Stimulated activated naive CD8-positive, alpha-beta T cell treated with anti-CD3 and anti-CD28 coated beads, Interleukin-15, Interleukin-2, amounts not matched to agents 100 U/mL and 50 U/mL, for 24 hours (primary cell): ENCODE measurements around the gene SLC66A3.

ENCODE experiments used
- ATAC-seq: fragments of 150-1000 bp; cut with Tn5 transposase; one replicate; pipeline ENCODE4 v1.10.0; 2021
- DNase-seq: peaks from one replicate; pipeline ENCODE4 v3.0.0; 2021

The SLC66A3 gene

DNA sequence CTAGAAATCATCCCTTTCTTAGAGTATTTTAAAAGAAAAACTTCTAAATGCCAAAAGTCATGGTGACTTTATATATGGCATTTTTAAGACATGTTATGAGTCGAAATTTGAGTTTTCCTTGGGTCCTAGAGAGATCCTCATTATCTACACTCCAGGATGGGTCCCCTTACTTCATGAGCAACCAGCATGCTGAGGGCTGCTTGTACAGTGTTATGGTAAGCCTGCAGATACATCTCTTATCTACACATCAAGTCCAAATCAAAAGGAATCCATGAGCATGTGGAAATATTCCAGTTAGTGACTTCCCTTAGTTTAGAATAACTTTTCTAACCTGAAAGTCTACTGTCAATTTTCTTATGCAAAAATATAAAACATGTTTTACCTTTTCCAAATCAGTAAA lies 58.7 kb downstream of the SLC66A3 start:
- no peak for DNase-seq
- no peak for ATAC-seq

DNA sequence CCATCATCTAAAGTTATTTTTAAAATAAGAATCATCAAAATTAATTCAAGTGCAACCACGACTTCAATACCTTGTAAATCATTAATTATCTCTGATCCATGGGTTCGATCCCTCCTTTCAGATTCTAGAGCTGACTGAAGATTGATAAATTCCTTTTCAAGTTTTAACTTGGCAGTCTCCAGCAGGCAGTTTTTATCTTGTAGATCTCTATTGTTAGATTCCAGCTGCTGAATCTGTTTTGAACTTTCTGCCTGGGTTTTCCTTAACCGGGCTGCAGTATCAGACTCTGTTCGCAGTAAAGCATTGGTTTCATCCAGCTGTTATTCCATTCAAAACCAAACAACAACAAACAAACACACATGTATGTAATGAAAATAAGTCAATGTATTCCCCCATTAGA lies 59.5 kb downstream of the SLC66A3 start:
- ATAC-seq (no peak), DNase-seq (no peak)

DNA sequence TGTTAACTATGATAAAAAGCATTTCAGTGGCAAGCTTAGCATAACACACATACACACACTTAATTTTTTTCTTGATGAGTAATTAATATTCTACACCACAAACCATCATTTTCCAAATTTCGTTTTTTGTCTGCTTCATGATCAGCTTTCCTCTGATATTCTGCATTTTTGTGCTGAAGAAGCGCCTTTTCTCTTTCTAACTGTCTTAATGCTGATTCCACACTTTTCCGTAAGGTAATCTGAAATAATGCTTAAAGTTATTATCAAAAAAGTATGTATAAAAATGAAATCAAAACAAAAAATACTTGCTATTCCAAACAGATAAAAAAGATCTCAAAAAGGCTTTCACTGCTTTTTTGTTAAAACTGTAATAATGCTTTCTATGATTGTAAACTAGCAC lies 60.1 kb downstream of the SLC66A3 start:
- ATAC-seq (no peak), DNase-seq (no peak)

DNA sequence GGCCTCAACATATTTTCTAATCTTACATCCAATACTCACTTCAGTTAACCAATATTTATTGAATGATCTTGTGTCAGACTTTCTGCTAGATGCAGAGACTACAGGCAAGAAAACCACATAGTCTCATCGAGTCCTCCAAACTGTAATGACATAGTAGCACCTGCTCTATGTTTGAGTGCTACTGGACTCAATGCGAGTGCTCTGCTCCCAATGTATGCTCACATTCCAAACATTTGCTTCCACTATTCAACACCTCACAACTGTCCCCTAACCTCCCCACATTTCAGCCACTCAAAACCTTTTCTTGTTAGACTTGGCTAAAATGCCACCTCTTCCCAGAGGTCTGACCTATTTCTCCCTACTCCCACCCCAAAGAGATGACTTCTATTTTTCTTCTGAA lies 65.2 kb downstream of the SLC66A3 start:
- ATAC-seq (no peak), DNase-seq (no peak)

DNA sequence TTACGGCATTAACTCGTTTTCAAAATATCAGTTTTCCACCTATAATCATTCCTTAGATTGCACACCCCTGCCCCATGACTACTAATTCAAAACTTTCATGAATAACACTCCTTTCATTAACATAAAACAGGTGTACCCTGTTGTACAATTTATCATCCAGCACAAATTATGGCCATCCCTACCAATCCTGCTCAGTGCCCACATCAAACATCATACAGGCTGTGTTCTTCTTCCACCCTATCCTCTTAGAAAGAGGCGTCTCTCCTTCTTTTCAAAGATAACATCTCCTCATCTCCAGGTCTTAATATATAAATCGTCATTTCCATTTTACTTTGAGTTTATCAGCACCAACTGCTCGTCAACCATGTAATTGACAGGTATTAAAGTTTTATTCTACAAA lies 67.6 kb downstream of the SLC66A3 start:
- no peak for DNase-seq
- no peak for ATAC-seq

DNA sequence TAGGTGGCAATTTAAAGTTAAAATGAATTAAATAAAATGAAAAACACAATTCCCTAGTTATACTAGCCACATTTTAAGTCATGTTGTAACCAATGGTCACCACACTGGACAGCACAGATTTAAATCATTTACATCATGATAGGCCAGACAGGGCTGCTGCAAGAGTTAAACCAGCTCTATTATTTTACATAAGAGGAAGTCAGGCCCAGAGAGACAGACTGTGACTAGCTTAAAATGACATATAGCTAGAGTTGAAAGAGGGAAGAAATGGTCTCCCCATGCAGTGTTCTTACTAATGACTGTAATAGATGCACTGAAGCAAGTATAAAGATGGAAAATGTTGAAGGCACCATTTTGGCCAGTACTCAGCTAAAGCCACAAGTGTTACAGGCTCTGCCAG lies 69.6 kb downstream of the SLC66A3 start:
- DNase-seq = no peak
- no peak for ATAC-seq

DNA sequence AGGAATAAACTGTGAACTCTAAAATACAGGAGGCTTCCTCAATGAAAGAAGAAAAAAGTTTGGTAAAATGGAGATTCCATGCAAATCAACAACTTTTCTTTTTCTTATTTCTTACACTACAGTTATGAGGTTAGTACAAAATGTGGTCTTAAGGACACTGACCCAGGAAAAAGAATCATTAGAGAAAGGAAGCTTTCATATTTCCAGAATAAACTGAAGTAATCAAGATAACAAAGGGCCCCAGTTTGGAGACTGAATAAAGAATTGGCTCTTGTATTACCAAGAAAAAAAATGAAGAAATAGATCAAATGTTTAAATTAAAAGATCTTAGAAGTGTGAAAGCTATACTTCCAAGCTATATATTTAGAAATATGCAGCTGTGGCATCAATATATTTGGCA lies 72.3 kb downstream of the SLC66A3 start:
- no peak for ATAC-seq
- no peak for DNase-seq
